Left cardiac atrium (tissue), 4 donors: ENCODE results near the gene CLDN34. TPM values are rescaled to one million over a fixed set of nuclear protein-coding genes. Genes with fewer than 3 reads are reported as not detected.

Experiments used
- ATAC-seq, 2 donors: fragments of 200-7000 bp; cut with Tn5 transposase; one replicate each; pipeline ENCODE4 v1.9.1; 2020; ENCODE audit warnings: mild to moderate bottlenecking in 2 of 2, moderate library complexity in 2 of 2
- DNase-seq: peaks from one replicate; pipeline ENCODE4 v3.0.0-alpha.2; 2020
- intact Hi-C, 2 donors: fragments of 100-400 bp; cut with DNase I; formaldehyde crosslinking; loops; one replicate each; pipeline versions ENCODE4 v1.14.1 to v1.15.1; 2022 to 2023
- total RNA-seq, 2 donors: library from RNA; stranded (reverse); fragmentation: NEBNext Ultra II Directional; extraction: Animal tissue kit (Norgen Biotek cat#: 25700); gene quantifications; one replicate each; pipeline ENCODE4 v1.2.1, GENCODE V29; 2021
- donor health status: DM: no; HTN: yes; CAD: no.
- donor health status: DM: no; HTN: yes; CAD: no; lungs with severe emphysema.
- donor health status: DM: yes; HTN: yes; CAD: no.
- donor health status: Dilated cardiomyopathy.

CLDN34 gene
- total RNA-seq, 2 donors from 2014 or later = not detected

DNA sequence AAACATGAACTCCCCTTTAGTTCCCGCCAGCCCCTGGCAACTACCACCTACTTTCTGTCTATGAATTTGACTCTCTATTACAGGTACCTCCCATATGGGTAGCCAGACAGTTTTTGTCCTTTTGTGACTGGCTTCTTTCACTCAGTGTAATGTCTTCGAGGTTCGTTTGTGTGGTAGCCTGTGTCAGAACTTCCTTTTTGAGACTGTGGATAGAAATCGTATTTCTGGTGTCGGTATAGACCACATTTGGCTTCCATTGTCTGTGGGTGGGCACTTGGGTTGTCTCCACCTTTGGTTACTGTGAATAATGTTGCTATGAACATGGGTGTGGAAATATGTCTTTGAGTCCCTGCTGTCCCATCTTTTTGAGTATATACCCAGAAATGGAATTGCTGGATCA lies 5.4 kb upstream of the CLDN34 start:
- DNase-seq (no peak), ATAC-seq (no peak)
- intact Hi-C loops = no loop called here

DNA sequence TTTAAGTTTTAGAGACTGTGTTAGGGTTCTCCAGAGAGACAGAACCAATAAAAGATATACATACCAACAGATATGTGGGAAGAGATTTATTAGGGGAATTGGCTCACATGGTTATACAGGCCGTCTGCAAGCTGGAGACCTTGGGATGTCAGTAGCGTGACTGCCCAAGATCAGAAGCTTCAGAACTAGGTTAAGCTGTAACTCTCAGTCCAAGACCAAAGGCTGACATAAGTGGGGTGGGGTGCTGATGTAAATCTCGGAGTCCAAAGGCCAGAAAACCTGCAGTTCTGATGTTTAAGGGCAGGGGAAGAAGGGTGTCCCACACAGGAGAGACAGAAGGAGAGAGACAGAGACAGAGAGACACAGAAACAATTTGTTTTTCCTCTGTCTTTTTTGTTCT lies 10.5 kb downstream of the CLDN34 start:
- no peak for ATAC-seq
- intact Hi-C loops = no loop called here
- no peak for DNase-seq

DNA sequence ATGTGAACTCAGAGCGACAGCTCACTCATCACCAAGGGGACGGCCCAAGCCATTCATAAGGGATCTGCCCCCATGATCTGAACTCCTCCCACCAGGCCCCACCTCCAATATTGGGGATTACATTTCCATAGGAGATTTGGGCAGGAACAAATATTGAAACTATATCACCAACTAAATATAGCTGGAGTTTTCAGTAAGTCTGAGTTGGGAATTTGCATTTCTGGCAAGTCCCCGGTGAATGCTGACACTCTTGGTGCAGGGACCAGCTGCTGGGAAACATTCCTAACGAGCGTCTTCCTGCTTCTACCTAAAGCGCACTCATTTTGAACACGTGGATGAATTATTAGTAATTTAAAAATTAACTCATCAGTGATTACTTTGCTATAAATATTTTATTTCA lies 13.2 kb downstream of the CLDN34 start:
- DNase-seq (no peak), ATAC-seq (no peak)
- intact Hi-C loops = no loop called here

DNA sequence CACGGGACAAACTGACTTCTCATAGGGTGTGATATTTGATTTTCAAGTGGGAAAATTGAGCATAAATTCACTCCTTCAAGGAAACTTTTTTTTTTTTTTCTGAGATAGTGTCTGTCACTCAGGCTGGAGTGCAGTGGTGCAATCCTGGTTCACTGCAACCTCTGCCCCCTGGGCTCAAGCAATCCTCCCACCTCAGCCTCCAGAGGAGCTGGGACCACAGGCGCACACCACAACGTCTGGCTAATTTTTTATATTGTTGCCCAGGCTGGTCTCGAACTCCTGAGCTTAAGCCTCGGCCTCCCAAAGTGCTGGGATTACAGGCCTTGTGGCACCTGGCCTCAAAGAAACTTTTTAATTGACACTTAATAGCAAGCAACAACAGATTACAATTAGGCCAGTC lies 13.8 kb downstream of the CLDN34 start:
- no peak for DNase-seq
- intact Hi-C loops = no loop called here
- ATAC-seq = no peak

DNA sequence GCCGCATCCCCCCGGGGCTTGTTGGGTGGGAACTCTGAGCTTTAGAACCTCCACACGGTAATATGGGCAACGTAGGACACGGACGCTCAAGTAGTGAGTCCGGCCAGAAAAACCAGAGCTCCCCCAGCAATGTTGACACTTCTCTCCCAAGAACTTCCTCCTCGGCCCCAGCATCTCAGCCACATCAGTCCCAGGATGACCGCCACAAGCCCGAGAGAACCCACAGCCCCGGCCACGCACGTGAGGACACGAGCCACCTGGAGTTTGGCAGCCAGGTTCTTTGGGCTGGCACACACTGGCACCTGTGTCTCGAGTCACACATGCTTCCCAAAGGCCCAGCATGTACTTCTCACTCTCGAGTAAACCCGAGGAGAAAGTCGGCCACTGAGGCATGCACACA lies 16.3 kb downstream of the CLDN34 start:
- no peak for DNase-seq
- intact Hi-C loops = no loop called here
- no peak for ATAC-seq

DNA sequence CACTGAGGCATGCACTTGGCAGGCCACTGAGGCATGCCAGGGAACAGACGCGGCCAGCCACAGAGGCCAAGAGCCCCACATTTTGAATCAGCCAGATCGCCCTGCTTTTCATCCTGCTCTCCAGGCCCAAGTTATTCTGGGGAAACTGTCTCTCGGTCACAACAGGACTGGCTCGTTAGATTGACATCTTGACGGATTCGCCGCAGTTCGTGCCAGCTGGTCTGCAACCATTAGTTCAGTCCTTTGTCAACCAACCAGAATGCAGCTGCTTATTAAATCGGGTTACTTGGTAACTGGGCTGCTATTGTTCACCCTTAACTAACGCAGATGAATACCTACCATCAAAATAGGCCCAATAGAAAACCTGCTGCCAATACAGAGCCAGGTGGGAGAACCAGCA lies 16.7 kb downstream of the CLDN34 start:
- DNase-seq (no peak), ATAC-seq (no peak)
- intact Hi-C loops = no loop called here

DNA sequence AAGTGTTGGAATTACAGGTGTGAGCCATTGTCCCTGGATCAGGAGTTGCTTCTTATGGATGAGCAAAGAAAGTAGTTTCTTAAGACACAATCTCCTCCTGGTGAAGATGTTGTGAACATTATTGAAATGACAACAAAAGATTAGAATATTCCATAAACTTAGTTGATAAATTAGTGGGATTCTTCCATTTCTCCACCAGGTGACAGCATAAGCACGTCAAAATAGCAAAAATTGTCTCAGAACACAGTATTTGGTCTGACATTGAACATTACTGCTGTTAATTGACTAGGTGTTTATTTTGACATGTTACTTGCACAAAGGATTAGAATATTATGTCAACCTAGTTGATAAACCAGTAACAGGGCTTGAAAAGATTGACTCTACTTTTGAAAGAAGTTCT lies 21.6 kb downstream of the CLDN34 start:
- ATAC-seq (no peak), DNase-seq (no peak)
- intact Hi-C loops = no loop called here

DNA sequence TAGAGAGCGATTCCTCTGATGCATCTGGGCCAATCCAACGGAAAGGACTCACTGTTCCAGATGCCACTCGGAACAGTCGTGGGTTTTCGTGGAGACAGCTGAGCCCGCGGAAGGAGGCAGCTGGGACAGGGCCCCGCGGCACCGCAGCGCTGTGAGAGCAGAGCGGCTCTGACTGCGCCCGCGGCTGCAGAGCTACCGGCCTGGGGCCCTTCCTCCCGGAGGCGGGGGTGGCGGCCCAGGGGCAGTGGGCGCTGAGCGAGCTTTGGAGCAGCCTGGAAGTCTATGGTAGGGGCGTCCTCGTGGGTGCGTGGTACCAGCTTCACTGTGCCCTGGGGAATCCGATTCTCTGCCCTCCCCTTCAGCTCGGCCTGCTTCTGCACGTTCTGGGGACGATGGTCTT lies 24.9 kb downstream of the CLDN34 start:
- ATAC-seq = no peak
- intact Hi-C loops = no loop called here
- DNase-seq = no peak

DNA sequence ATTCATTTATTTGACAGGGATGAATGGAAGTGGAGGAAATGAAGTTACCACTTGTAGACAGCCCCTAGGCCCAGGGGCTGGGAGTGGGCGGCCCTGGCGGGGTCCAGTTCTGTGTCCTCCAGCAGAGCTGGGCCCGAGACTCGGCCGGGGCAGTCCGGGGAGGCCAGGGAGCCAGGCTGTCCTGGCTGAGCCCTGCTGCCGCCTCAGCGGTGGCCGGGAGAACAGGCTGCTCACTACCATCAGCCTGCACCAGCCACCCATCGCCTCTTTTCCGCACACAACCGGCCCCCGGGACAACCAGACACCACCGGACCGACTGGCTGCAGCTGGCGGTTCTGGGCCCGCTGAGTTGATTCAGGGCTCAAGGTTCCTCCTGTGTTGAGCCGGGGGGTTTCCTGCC lies 25.6 kb downstream of the CLDN34 start:
- intact Hi-C loops = no loop called here

DNA sequence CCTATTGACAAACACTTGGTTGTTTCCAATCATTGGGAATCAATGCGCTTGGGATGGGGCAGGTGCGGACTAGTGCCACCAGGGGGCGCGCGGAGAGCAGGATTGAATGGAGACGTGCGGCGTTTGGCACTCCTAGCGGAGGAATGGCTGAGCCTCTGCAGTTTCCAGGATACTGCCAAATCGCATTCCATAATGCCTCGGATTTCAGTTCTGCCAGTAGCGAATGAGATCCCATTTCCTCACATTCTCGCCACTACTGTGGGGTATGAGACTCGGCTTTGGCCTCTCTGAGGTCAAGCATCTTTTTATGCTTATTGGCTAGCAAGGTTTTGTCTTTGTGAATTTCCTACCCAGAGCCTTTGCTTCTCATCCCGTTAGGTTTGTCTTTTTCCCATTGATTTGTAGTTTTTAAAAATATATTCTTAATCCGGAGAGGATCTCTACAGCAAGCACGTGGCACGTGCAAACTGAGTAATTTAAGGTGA lies 28.7 kb downstream of the CLDN34 start:
- ATAC-seq (peak; percentile 92 to 94), DNase-seq (peak; percentile 86)
- intact Hi-C loops = loop anchor here (1.0 to 5.0 kb wide), 3 partner anchors 109 to 123 kb away; no protein-coding TSS in a partner anchor

More for the DNA sequence above, 25.6 kb downstream of the CLDN34 start:
- ATAC-seq = no peak
- DNase-seq = no peak

DNA sequence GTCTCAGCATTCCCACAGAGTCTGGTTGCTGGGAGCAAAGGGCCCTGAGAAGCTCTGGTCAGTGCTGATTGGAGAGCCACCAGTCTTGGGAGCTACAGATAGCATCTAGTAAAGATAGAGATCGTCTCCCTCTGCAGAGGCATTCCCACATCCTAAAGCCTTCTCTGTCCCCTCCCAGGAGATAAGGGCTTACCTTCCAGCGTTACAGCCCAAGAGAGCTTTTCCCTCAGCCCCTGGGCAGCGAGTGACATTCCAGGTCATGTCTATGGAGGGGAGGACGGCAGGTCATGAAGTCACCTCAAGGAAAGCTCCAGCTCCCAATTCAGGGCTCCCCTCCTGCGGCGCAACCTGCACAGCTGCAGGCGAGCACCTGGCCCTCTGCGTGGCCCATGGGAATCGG lies 29.9 kb downstream of the CLDN34 start:
- intact Hi-C loops = loop anchor here (5.0 kb wide), 2 partner anchors 110 to 120 kb away; no protein-coding TSS in a partner anchor
- DNase-seq (no peak), ATAC-seq (no peak)

DNA sequence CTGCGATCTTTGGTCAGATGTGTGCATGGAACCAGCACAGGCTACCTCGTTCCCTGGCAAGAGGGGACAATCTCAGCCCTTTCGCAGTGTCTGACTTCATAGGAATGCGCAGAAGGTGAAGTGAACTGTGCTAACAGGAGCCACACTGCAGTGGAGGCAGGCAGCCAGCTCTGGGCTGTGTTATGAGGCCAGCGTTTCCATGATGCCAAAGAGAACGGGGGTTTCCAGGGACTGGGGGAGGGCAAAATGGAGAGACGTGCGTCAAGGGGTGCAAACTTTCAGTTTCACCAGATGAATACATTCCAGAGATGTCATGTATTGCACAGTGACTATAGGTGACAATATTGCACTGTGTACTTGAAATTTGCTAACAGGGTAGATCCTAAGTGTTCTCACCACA lies 30.4 kb downstream of the CLDN34 start:
- no peak for ATAC-seq
- DNase-seq = no peak
- intact Hi-C loops = loop anchor here (5.0 kb wide), 2 partner anchors 110 to 120 kb away; no protein-coding TSS in a partner anchor

DNA sequence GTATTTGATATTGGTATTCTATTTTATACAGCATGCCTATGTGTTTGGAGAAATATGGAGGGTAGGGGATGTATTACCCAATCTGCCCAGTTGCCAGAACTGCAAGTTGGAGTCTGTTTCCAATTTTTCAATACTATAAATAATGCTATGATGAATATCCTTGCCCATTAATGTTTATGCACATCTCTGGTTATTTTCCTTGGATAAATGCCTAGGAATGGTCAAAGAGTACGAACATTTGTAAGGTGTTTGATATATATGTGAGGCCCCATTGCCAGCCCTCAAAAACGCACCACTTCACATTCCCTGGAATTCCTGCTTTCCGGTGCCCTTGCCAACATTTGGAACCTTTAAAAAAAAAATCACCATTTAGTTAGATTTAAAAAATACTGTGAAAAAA lies 34.3 kb downstream of the CLDN34 start:
- no peak for ATAC-seq
- DNase-seq = no peak
- intact Hi-C loops = no loop called here

DNA sequence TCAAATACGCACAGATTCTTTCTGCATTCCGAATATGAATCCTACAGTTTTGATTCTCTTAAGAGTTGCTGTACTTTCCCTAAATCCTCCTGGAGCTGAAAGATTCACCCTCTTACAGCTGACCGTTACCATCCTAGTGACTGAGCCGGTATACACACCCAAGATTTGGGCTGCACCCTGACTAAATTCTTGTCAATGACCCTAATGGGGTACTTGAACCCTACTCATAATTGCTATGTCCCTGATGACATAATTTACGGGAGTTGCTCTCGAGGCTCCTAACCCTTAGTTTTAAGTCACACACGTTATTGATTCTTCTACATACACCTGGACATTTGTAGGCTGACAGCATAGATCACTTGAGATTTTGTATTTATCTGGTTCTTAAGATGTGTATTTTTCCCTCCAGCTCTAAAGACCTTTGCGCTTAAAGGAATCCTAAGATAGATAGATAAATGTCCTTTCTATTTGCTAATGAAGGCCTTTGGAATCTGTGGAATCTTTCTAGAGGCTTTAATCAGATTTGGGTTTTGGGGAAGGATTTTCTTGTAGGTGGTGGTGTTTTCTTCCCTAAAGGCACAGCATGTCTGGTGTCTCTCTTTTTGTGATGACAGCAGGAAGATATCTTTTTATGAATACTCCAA lies 37.8 kb downstream of the CLDN34 start:
- ATAC-seq = no peak
- intact Hi-C loops = no loop called here
- DNase-seq = no peak

DNA sequence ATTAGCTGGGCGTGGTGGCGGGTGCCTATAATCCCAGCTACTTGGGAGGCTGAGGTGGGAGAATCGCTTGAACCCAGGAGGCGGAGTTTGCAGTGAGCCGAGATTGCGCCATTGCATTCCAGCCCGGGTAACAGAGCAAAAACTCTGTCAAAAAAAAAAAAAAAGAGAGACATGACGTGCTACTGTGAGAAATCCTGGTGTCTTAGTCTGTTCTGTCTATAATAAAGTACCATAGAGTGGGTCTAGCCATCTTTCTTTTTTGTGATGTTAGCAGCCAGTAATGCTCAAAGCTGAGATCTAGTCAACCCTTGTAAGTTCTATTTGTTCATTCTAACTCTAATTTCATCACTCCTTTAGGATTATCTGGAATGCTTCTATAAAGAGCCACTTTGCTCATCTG lies 38.9 kb downstream of the CLDN34 start:
- ATAC-seq (no peak), DNase-seq (no peak)
- intact Hi-C loops = no loop called here

DNA sequence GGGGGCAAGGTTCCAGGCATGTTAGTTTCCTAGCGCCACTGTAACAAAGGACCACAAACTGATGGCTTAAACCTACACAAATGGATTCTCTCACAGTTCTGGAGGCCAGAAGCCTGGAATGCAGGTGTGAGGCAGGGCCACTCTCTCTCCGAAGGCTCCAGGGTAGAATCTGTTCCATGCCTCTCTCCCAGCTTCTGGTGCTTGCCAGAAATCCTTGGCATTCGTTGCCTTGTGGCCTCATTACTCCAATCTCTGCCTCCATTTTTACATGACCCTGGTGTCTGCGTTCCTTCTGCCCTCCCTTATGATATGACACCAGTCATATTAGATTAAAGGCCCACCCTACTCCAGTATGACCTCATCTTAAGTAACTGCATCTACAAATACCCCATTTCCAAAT lies 39.6 kb downstream of the CLDN34 start:
- intact Hi-C loops = no loop called here
- no peak for ATAC-seq

DNA sequence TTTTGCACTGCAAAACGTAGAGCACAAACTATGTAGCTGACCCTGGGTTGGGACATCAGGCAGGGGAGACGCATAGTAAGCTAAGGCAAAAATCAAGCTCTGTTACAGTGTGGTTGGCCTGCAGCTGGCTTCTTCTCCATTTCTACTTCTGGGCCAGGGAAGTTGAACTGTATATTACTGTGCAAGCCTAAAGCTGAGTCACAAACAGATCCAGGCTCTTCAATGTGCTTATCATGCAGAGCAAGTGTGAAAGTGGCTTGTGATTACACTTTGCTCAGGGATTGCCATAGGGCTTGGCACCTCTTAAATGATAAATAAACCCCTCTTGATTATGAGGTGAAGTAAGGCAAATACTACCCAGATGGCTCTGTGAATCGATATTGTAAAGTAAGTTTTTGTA lies 40.5 kb downstream of the CLDN34 start:
- DNase-seq (no peak), ATAC-seq (peak; percentile 43 to 69)
- intact Hi-C loops = no loop called here

More for the DNA sequence above, 39.6 kb downstream of the CLDN34 start:
- DNase-seq = no peak

DNA sequence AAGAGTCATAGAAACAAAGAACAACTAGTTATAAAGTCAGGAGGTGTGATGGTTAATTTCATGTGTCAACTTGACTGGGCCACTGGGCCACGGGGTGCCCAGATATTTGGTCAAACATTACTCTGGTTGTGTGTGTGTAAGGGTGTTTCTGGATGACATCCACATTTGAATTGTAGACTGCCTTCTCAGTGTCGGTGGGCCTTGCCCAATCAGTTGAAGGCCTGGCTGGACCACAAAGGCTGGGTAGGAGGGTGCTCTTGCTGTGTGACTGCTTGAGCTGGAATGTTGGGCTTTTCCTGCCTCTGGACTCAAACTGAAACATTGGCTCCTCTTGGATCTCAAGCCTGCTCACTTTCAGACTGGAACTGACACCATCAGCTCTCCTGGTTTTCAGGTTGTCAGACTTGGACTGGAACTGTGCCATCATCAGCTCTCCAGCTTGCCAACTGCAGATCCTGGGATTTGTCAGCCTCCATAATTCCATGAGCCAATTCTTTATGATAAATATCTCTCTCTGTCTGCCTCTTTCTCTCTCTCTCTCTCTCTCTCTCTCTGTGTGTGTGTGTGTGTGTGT lies 41.4 kb downstream of the CLDN34 start:
- DNase-seq (no peak), ATAC-seq (no peak)
- intact Hi-C loops = no loop called here

DNA sequence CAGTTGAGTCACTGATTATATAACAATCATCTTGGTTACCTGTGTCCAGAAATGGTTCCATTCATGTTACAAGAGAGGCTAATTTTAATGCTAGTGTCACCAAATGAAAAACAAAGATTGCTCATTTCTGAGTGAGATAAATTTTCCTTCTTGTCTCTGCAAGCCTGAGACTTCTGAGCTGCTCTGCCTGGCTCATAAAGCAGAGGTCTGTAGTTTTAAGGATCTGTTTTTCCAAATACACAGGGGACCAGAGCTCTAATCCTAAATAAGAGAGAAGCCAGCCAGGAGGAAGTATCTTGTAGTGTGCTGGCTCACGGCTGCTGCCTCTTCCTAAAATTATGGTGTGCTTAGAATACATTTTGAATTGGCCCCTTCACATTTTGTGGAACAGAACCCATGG lies 42.6 kb downstream of the CLDN34 start:
- intact Hi-C loops = no loop called here
- DNase-seq = no peak
- no peak for ATAC-seq

DNA sequence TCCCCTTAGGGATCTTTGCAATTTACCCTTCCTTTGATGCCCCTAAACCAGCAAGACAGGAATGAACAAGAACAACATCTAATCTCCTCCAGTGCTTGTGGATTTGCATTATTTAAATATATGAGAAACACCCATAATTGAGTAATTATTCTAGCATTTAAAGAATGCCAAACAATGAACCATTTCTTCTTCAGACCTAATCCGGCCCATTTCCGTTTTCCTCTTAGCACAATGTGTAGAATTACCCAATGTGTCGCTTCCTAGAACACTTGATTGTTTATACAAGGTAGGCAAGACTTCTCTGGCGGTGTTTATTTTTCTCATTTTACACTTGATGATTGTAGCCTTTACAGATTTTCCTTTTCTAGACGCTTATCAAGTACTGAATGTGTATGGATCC lies 43.5 kb downstream of the CLDN34 start:
- ATAC-seq (no peak), DNase-seq (no peak)
- intact Hi-C loops = no loop called here

DNA sequence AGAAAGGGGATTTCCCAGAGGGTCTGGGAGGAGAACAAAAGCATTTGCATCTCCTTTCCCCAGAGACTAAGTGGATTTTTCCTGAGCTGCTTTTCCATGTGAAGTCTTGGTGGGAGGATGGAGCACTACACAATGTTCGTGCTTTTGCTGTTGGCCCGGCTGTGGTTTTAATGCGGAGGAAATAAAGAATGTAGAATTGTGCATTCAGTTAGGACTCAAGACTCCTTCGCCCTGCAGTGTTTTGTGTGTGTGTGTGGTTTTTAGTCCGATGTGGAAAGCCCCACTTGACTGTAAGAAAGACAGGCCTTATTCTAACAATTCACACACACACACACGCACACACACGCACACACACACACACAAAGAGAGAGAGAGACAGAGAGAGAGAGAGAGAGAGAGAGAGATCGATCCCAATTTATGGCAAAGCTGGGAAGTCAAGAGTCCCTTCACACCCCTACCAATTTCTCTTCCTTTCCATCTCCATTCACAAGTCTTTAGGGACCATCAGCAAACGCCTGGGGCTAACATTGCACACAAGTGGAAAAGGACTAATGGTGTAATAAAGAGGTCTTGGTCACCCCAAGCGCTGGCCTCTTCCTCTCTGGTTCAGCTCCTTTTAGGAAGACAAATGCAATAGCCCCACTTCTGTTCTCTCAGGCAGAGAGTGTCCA lies 44.2 kb downstream of the CLDN34 start:
- DNase-seq = no peak
- intact Hi-C loops = no loop called here
- ATAC-seq = no peak
